ENCODE results near the gene MNAT1.

DNA sequence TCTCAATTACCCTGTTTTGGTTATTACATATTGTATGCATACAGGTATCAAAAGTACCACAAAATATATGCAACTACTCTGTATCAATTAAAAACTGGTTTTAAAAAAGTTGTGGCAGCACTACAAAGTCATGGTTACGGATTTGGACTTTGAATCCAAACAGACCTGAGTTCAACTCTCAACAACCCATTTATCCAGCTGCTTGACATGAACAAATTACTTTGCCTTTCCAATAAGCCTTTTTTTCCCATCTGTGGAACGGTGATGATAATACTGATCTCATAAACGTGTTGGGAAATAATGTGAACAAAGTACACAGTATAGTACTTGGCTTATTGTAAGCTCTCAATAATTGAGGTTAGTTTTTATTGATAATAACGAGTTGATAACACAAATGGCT is 85.0 kb downstream of the MNAT1 start:
- TF ChIP-seq POLR2A (IDR thresholded peaks at IDR 0.05), result no peak
- TF ChIP-seq CTCF (IDR thresholded peaks at IDR 0.05 in 8 of 11, conservative IDR thresholded peaks at IDR 0.05 in 3 of 11), result no peak

Data from spleen (tissue), 7 donors.